ENCODE measurements around the gene HADHA. TPM values are rescaled to one million over a fixed set of nuclear protein-coding genes. Genes with fewer than 3 reads are reported as not detected.
A peak's percentile ranks its signal among the peaks of the same experiment; 100 is the strongest.

Gene HADHA
- total RNA-seq, 1 donor from 2014 or later = 162 TPM

GRCh38 chr2:26176279-26176615 lies 68.2 kb downstream of the HADHA start:
- Mint-ChIP-seq H3K9me3 (ENCODE audit: unreplicated experiment) (no peaks in the 10 kb centered on the region), H3K4me1 (ENCODE audit: unreplicated experiment) (peaks cover 16% of the 10 kb centered on the region), H3K4me3 (ENCODE audit: unreplicated experiment) (no peak overlapping the region), H3K36me3 (ENCODE audit: low read depth, unreplicated experiment) (peaks cover 11% of the 10 kb centered on the region), H3K27ac (ENCODE audit: unreplicated experiment) (no peak overlapping the region), H3K27me3 (ENCODE audit: unreplicated experiment) (peaks cover 25% of the 10 kb centered on the region)
- no peak for TF ChIP-seq CTCF (IDR thresholded peaks at IDR 0.05; ENCODE audit: unreplicated experiment)
- DNase-seq (ENCODE audit: low spot score) = no peak

GRCh38 chr2:26175466-26176278 lies 68.8 kb downstream of the HADHA start:
- H3K27me3 Mint-ChIP-seq (ENCODE audit: unreplicated experiment) = peaks cover 24% of the 10 kb centered on the region
- TF ChIP-seq CTCF (IDR thresholded peaks at IDR 0.05; ENCODE audit: unreplicated experiment) = no peak
- H3K4me1 Mint-ChIP-seq (ENCODE audit: unreplicated experiment) = peaks cover 16% of the 10 kb centered on the region
- no peak for DNase-seq (ENCODE audit: low spot score)
- H3K36me3 Mint-ChIP-seq (ENCODE audit: low read depth, unreplicated experiment) = peaks cover 11% of the 10 kb centered on the region
- no peak overlapping the region for H3K4me3 Mint-ChIP-seq (ENCODE audit: unreplicated experiment)
- H3K27ac Mint-ChIP-seq (ENCODE audit: unreplicated experiment) = no peak overlapping the region
- no peaks in the 10 kb centered on the region for H3K9me3 Mint-ChIP-seq (ENCODE audit: unreplicated experiment)

GRCh38 chr2:26174691-26175465 lies 69.6 kb downstream of the HADHA start:
- H3K4me3 Mint-ChIP-seq (ENCODE audit: unreplicated experiment) = peak overlapping the region; percentile 73
- H3K9me3 Mint-ChIP-seq (ENCODE audit: unreplicated experiment) = no peaks in the 10 kb centered on the region
- H3K4me1 Mint-ChIP-seq (ENCODE audit: unreplicated experiment) = peaks cover 11% of the 10 kb centered on the region
- no peak overlapping the region for H3K27ac Mint-ChIP-seq (ENCODE audit: unreplicated experiment)
- peaks cover 11% of the 10 kb centered on the region for H3K36me3 Mint-ChIP-seq (ENCODE audit: low read depth, unreplicated experiment)
- peaks cover 20% of the 10 kb centered on the region for H3K27me3 Mint-ChIP-seq (ENCODE audit: unreplicated experiment)
- no peak for TF ChIP-seq CTCF (IDR thresholded peaks at IDR 0.05; ENCODE audit: unreplicated experiment)
- DNase-seq (ENCODE audit: low spot score) = no peak

GRCh38 chr2:26173776-26174482 lies 70.5 kb downstream of the HADHA start:
- peaks cover 20% of the 10 kb centered on the region for H3K27me3 Mint-ChIP-seq (ENCODE audit: unreplicated experiment)
- H3K4me3 Mint-ChIP-seq (ENCODE audit: unreplicated experiment) = peak overlapping the region; percentile 73
- no peak for DNase-seq (ENCODE audit: low spot score)
- TF ChIP-seq CTCF (IDR thresholded peaks at IDR 0.05; ENCODE audit: unreplicated experiment) = no peak
- H3K9me3 Mint-ChIP-seq (ENCODE audit: unreplicated experiment) = no peaks in the 10 kb centered on the region
- peaks cover 11% of the 10 kb centered on the region for H3K36me3 Mint-ChIP-seq (ENCODE audit: low read depth, unreplicated experiment)
- H3K4me1 Mint-ChIP-seq (ENCODE audit: unreplicated experiment) = peaks cover 8% of the 10 kb centered on the region
- no peak overlapping the region for H3K27ac Mint-ChIP-seq (ENCODE audit: unreplicated experiment)

Measured in endothelial cell (in vitro differentiated cells).